ENCODE data around the gene DDO. TPM values are rescaled to one million over a fixed set of nuclear protein-coding genes. Genes with fewer than 3 reads are reported as not detected.
A peak's percentile ranks its signal among the peaks of the same experiment; 100 is the strongest.

The DDO gene
- total and polyA plus RNA-seq, 8 donors: 0.40 to 4.1 (median 1.2) TPM; not detected in 3

GRCh38 chr6:110399219-110400071 lies 15.9 kb downstream of the DDO start:
- 24 to 48% (median 33%) methylated on average over 19 to 43 of the region's 43 CpGs for WGBS, 5 donors
- peak overlapping the region in 2 of 5 donors; percentile 13 to 30 for H3K27ac ChIP-seq
- H3K36me3 ChIP-seq: no peaks in the 10 kb centered on the region
- intact Hi-C loops (cut with DNase I; ENCODE audit: low total_unique reads): loop anchor here (10.0 kb wide), 3 partner anchors 225 to 695 kb away; partner anchors contain the start of gene WASF1
- H3K9me3 ChIP-seq: no peaks in the 10 kb centered on the region
- H3K4me3 ChIP-seq: peak overlapping the region; percentile 40 to 50 (median 43)
- H3K27me3 ChIP-seq: no peaks in the 10 kb centered on the region
- TF ChIP-seq CTCF (IDR thresholded peaks at IDR 0.05) (no peak), EP300 (IDR thresholded peaks at IDR 0.05) (no peak), POLR2AphosphoS5 (IDR thresholded peaks at IDR 0.05) (no peak), POLR2A (IDR thresholded peaks at IDR 0.05) (no peak)
- DNase-seq: peak in 1 of 2 donors; percentile 46
- H3K4me1 ChIP-seq: peaks cover 0 to 13% (median 7%) of the 10 kb centered on the region in 4 donors

GRCh38 chr6:110398778-110399177 lies 16.6 kb downstream of the DDO start:
- Histone ChIP-seq H3K4me1 (peaks cover 0 to 13% (median 7%) of the 10 kb centered on the region in 4 donors), H3K27ac (no peak overlapping the region), H3K4me3 (no peak overlapping the region), H3K9me3 (no peaks in the 10 kb centered on the region), H3K36me3 (no peaks in the 10 kb centered on the region), H3K27me3 (no peaks in the 10 kb centered on the region)
- WGBS, 5 donors: 85 to 92% (median 87%) methylated on average over 4 of the region's 4 CpGs
- intact Hi-C loops (cut with DNase I; ENCODE audit: low total_unique reads): loop anchor here (10.0 kb wide), 3 partner anchors 224 to 694 kb away; partner anchors contain the start of gene WASF1
- TF ChIP-seq EP300 (IDR thresholded peaks at IDR 0.05) (no peak), POLR2A (IDR thresholded peaks at IDR 0.05) (no peak), POLR2AphosphoS5 (IDR thresholded peaks at IDR 0.05) (no peak)
- no peak for DNase-seq

- TF ChIP-seq POLR2AphosphoS5 (IDR thresholded peaks at IDR 0.05): no peak
- TF ChIP-seq POLR2A (IDR thresholded peaks at IDR 0.05): no peak
- no peak for TF ChIP-seq CTCF (IDR thresholded peaks at IDR 0.05)
- no peak for TF ChIP-seq EP300 (IDR thresholded peaks at IDR 0.05)
- Histone ChIP-seq H3K4me3 (no peak overlapping the region), H3K27me3 (no peaks in the 10 kb centered on the region), H3K4me1 (peaks cover 2 to 18% (median 11%) of the 10 kb centered on the region in 4 donors), H3K27ac (no peak overlapping the region), H3K36me3 (no peaks in the 10 kb centered on the region), H3K9me3 (no peaks in the 10 kb centered on the region)
- 37 to 86% (median 69%) methylated on average over 4 of the region's 4 CpGs for WGBS, 5 donors
- no peak for DNase-seq
- intact Hi-C loops (cut with DNase I; ENCODE audit: low total_unique reads): loop anchor here (10.0 kb wide), 3 partner anchors 220 to 690 kb away; partner anchors contain the start of gene WASF1
These were observed 20.2 kb downstream of the DDO start for GRCh38 chr6:110395221-110395620.

GRCh38 chr6:110394409-110394808 lies 21.0 kb downstream of the DDO start:
- 91 to 97% (median 95%) methylated on average over 4 of the region's 4 CpGs for WGBS, 5 donors
- H3K9me3 ChIP-seq: no peaks in the 10 kb centered on the region
- intact Hi-C loops (cut with DNase I; ENCODE audit: low total_unique reads): loop anchor here (10.0 kb wide), 3 partner anchors 220 to 690 kb away; partner anchors contain the start of gene WASF1

More at GRCh38 chr6:110394409-110394808, 21.0 kb downstream of the DDO start:
- TF ChIP-seq POLR2AphosphoS5 (IDR thresholded peaks at IDR 0.05) (no peak), POLR2A (IDR thresholded peaks at IDR 0.05) (no peak), CTCF (IDR thresholded peaks at IDR 0.05) (no peak), EP300 (IDR thresholded peaks at IDR 0.05) (no peak)
- H3K27ac ChIP-seq: no peak overlapping the region
- H3K27me3 ChIP-seq: no peaks in the 10 kb centered on the region
- no peaks in the 10 kb centered on the region for H3K36me3 ChIP-seq
- H3K4me1 ChIP-seq: peaks cover 7 to 19% (median 14%) of the 10 kb centered on the region in 4 donors
- no peak overlapping the region for H3K4me3 ChIP-seq
- DNase-seq: no peak
